ENCODE results near the gene UQCRC1. TPM values are rescaled to one million over a fixed set of nuclear protein-coding genes. Genes with fewer than 3 reads are reported as not detected.

Gene UQCRC1
- total RNA-seq, 1 experiment from 2014 or later: 575 TPM

- Histone ChIP-seq H3F3A (ENCODE audit: low read length, unreplicated experiment) (no peaks in the 10 kb centered on the region), H3K79me2 (ENCODE audit: low read length) (peaks cover 22% of the 10 kb centered on the region), H4K20me1 (ENCODE audit: low read length) (no peaks in the 10 kb centered on the region), H3K27ac (ENCODE audit: low read length) (no peak overlapping the region), H3K9me2 (replicated peaks; ENCODE audit: low read length) (no peaks in the 10 kb centered on the region), H3K27me3 (ENCODE audit: low read length) (no peaks in the 10 kb centered on the region), H2AFZ (ENCODE audit: low read length) (no peak overlapping the region), H3K4me3 (ENCODE audit: low read length) (no peak overlapping the region), H3K4me2 (ENCODE audit: low read length) (no peak overlapping the region), H3K9me3 (ENCODE audit: low read length) (no peaks in the 10 kb centered on the region), H3K36me3 (ENCODE audit: low read depth, low read length) (no peaks in the 10 kb centered on the region; the same call in 1 of the 2 replicates), H3K9ac (ENCODE audit: low read length) (no peak overlapping the region), H3K4me1 (ENCODE audit: insufficient read depth, low read length) (peaks cover 26% of the 10 kb centered on the region)
- POLR2A ChIA-PET (ENCODE audit: unreplicated experiment): no interaction called here
- intact Hi-C loops (cut with micrococcal nuclease): no loop called here
- TF ChIP-seq CTCF (conservative IDR thresholded peaks at IDR 0.05; ENCODE audit: low read depth, low read length): no peak
- TF ChIP-seq EZH2phosphoT487 (IDR thresholded peaks at IDR 0.05; ENCODE audit: borderline replicate concordance, low read length): no peak
- no peak for TF ChIP-seq EZH2 (IDR thresholded peaks at IDR 0.05; ENCODE audit: low read length, unreplicated experiment)
- CTCF ChIA-PET: no interaction called here
- ATAC-seq (no peak), DNase-seq (no peak)
- BruUV-seq (replicated peaks): no TSS peak
Measured at GRCh38 chr3:48637305-48637704, 27.9 kb upstream of the UQCRC1 start.

- Histone ChIP-seq H3K27me3 (ENCODE audit: low read length) (no peaks in the 10 kb centered on the region), H3K4me3 (ENCODE audit: low read length) (peak overlapping the region; percentile 90), H3K79me2 (ENCODE audit: low read length) (peaks cover 22% of the 10 kb centered on the region), H2AFZ (ENCODE audit: low read length) (peak overlapping the region; percentile 71), H3K4me2 (ENCODE audit: low read length) (peak overlapping the region; percentile 96), H3F3A (ENCODE audit: low read length, unreplicated experiment) (no peaks in the 10 kb centered on the region), H3K9ac (ENCODE audit: low read length) (peak overlapping the region; percentile 83), H3K36me3 (ENCODE audit: low read depth, low read length) (peaks cover 4% of the 10 kb centered on the region), H3K4me1 (ENCODE audit: insufficient read depth, low read length) (peaks cover 26% of the 10 kb centered on the region), H3K9me2 (replicated peaks; ENCODE audit: low read length) (no peaks in the 10 kb centered on the region), H3K9me3 (ENCODE audit: low read length) (no peaks in the 10 kb centered on the region), H4K20me1 (ENCODE audit: low read length) (no peaks in the 10 kb centered on the region), H3K27ac (ENCODE audit: low read length) (no peak overlapping the region)
- DNase-seq (no peak), ATAC-seq (no peak)
- POLR2A ChIA-PET (ENCODE audit: unreplicated experiment): interaction anchor here (0.6 kb wide), 1 partner anchor 211 kb away, joined by 4 read pairs; the partner anchor contains the start of gene PRKAR2A
- TF ChIP-seq EZH2 (IDR thresholded peaks at IDR 0.05; ENCODE audit: low read length, unreplicated experiment) (no peak), CTCF (conservative IDR thresholded peaks at IDR 0.05; ENCODE audit: low read depth, low read length) (no peak), EZH2phosphoT487 (IDR thresholded peaks at IDR 0.05; ENCODE audit: borderline replicate concordance, low read length) (no peak)
- CTCF ChIA-PET: interaction anchor here (0.5 to 1.4 kb wide), 5 partner anchors 50 to 104 kb away, joined by 3 to 6 read pairs (median 3); partner anchors contain the start of genes PFKFB4 and UCN2
- intact Hi-C loops (cut with micrococcal nuclease): no loop called here
- BruUV-seq (replicated peaks): no TSS peak
Measured at GRCh38 chr3:48636149-48636655, 26.8 kb upstream of the UQCRC1 start.
